NT2/D1 (cell line): ENCODE data around the gene TMED1.

ENCODE experiments used
- DNase-seq: peaks from one replicate; pipeline ENCODE4 v3.0.0-alpha.2; 2011; ENCODE audit warnings: low read depth, low spot score
- H3K27me3 ChIP-seq: 2 replicates; pipeline ENCODE4 v1.6.0; 2011; ENCODE audit warnings: mild to moderate bottlenecking; ENCODE audit not compliant: insufficient read length, insufficient read depth
- H3K36me3 ChIP-seq: 2 replicates; pipeline ENCODE4 v1.6.1; 2011; ENCODE audit warnings: mild to moderate bottlenecking, low read length, mixed read lengths; ENCODE audit not compliant: insufficient read depth, insufficient read length
- H3K4me1 ChIP-seq: 2 replicates; pipeline ENCODE4 v1.5.1; 2011; ENCODE audit not compliant: insufficient read depth, insufficient read length
- H3K4me3 ChIP-seq: 2 replicates; pipeline ENCODE4 v1.5.1; 2011; ENCODE audit warnings: low read depth; ENCODE audit not compliant: insufficient read length
- H3K9ac ChIP-seq: 2 replicates; pipeline ENCODE4 v1.6.0; 2011; ENCODE audit warnings: low read depth; ENCODE audit not compliant: insufficient read length
- H3K9me3 ChIP-seq: 2 replicates; pipeline ENCODE4 v1.5.1; 2011; ENCODE audit warnings: mild to moderate bottlenecking, low read length; ENCODE audit not compliant: insufficient read depth
- SUZ12 ChIP-seq: IDR thresholded peaks from 2 replicates; pipeline ENCODE4 v1.6.1; 2011; ENCODE audit not compliant: insufficient read length, insufficient read depth; ENCODE audit errors: extremely low read depth
- ZNF274 ChIP-seq: IDR thresholded peaks from 2 replicates; pipeline ENCODE4 v1.6.1; 2011; ENCODE audit warnings: mild to moderate bottlenecking, low read depth, low read length

Gene TMED1

DNA sequence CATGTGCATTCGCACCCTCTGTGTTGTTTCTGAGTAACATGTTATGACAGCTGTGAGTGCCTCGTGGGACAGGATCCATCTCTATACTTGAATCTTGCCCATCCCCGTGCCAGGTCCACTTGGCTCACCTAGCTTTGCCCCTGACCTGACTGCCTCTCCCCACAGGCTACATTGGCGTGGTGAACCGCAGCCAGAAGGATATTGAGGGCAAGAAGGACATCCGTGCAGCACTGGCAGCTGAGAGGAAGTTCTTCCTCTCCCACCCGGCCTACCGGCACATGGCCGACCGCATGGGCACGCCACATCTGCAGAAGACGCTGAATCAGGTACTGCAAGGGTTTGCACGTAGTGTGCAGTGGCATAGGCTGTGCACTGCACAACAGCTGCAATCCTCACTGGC lies 53.2 kb downstream of the TMED1 start:
- TF ChIP-seq ZNF274 (no peak), SUZ12 (no peak)
- no peaks in the 10 kb centered on the region for H3K9me3 ChIP-seq
- no peaks in the 10 kb centered on the region for H3K27me3 ChIP-seq
- H3K4me3 ChIP-seq, result no peak overlapping the region
- no peak for DNase-seq
- H3K4me1 ChIP-seq, result no peaks in the 10 kb centered on the region
- no peak overlapping the region for H3K9ac ChIP-seq
- H3K36me3 ChIP-seq, result peaks cover 90% of the 10 kb centered on the region
